HEK293 (cell line): ENCODE data around the gene GTSE1.

Source experiments
- CTCF ChIA-PET: fragments of 350-600 bp; formaldehyde crosslinking; extraction: SDS; loops from one replicate; lab custom pipeline; 2021; ENCODE audit warnings: antibody characterized with exemption; lab: Yijun Ruan, JAX
- POLR2A ChIA-PET: fragments of 300-600 bp; formaldehyde crosslinking; extraction: SDS; loops from one replicate; lab custom pipeline; 2020; ENCODE audit warnings: antibody characterized with exemption, inconsistent platforms; lab: Yijun Ruan, JAX
- H3K27ac ChIP-seq: fragments of 200-500 bp; sonication (Bioruptor generic); 2 replicates; pipeline ENCODE4 v1.5.1; 2014; ENCODE audit warnings: low read depth, low read length, control low read depth, inconsistent platforms; ENCODE audit errors: extremely low read depth
- H3K36me3 ChIP-seq, 2 experiments: fragments of 200-500 bp in 1 of 2; sonication (Bioruptor generic) in 1 of 2; 1 replicate in 1 of 2; 2 replicates in 1 of 2; pipeline ENCODE4 v1.5.1; 2014 to 2017; ENCODE audit warnings: inconsistent platforms in 2 of 2, low read length in 2 of 2; ENCODE audit not compliant: control insufficient read depth in 2 of 2, insufficient read depth in 1 of 2
- H3K4me1 ChIP-seq: fragments of 200-500 bp; sonication (Bioruptor generic); 2 replicates; pipeline ENCODE4 v1.5.1; 2014; ENCODE audit warnings: mild to moderate bottlenecking, low read length, inconsistent platforms; ENCODE audit not compliant: control insufficient read depth, insufficient read depth
- H3K4me3 ChIP-seq: 2 replicates; pipeline ENCODE4 v1.5.1; 2011; ENCODE audit warnings: low read depth, mild to moderate bottlenecking, control low read depth, low read length, moderate library complexity
- H3K9me3 ChIP-seq: fragments of 200-500 bp; sonication (Bioruptor generic); 2 replicates; pipeline ENCODE4 v1.5.1; 2014; ENCODE audit warnings: low read depth, low read length, inconsistent platforms; ENCODE audit not compliant: control insufficient read depth, insufficient read depth
- BCL11A ChIP-seq: fragments of 450-650 bp; formaldehyde crosslinking; IDR thresholded peaks from 2 replicates; pipeline ENCODE4 v1.5.1; 2016; ENCODE audit warnings: low read depth, missing biosample characterization, missing genetic modification characterization
- EGR2 ChIP-seq: fragments of 450-650 bp; formaldehyde crosslinking; IDR thresholded peaks from 2 replicates; pipeline ENCODE4 v1.5.1; 2016; ENCODE audit warnings: low read depth, missing biosample characterization, missing genetic modification characterization
- HOXA7 ChIP-seq: sonication (generic); formaldehyde crosslinking; IDR thresholded peaks from 2 replicates; pipeline ENCODE4 v1.8.1; 2022; ENCODE audit warnings: missing genetic modification reagents, borderline replicate concordance
- KLF7 ChIP-seq: fragments of 450-650 bp; formaldehyde crosslinking; IDR thresholded peaks from 2 replicates; pipeline ENCODE4 v1.5.1; 2016; ENCODE audit warnings: missing biosample characterization, missing genetic modification characterization, borderline replicate concordance
- PRDM2 ChIP-seq: fragments of 450-650 bp; formaldehyde crosslinking; IDR thresholded peaks from 2 replicates; pipeline ENCODE4 v1.5.1; 2016; ENCODE audit warnings: missing biosample characterization, missing genetic modification characterization, borderline replicate concordance
- SCRT2 ChIP-seq: fragments of 450-650 bp; formaldehyde crosslinking; IDR thresholded peaks from 2 replicates; pipeline ENCODE4 v1.5.1; 2016; ENCODE audit warnings: missing biosample characterization, missing genetic modification characterization
- SETDB1 ChIP-seq: IDR thresholded peaks from one replicate; pipeline ENCODE4 v1.6.1; 2017; ENCODE audit warnings: mild to moderate bottlenecking, low read length, moderate library complexity, mixed read lengths; ENCODE audit not compliant: insufficient read length
- WT1 ChIP-seq: fragments of 450-650 bp; formaldehyde crosslinking; IDR thresholded peaks from 2 replicates; pipeline ENCODE4 v1.5.1; 2016; ENCODE audit warnings: missing biosample characterization, missing genetic modification characterization
- ZBTB20 ChIP-seq: fragments of 450-650 bp; formaldehyde crosslinking; IDR thresholded peaks from 2 replicates; pipeline ENCODE4 v1.5.1; 2016; ENCODE audit warnings: missing biosample characterization, missing genetic modification characterization
- ZEB2 ChIP-seq: fragments of 450-650 bp; formaldehyde crosslinking; IDR thresholded peaks from 2 replicates; pipeline ENCODE4 v1.5.1; 2016; ENCODE audit warnings: missing biosample characterization, missing genetic modification characterization
- ZFP37 ChIP-seq: fragments of 450-650 bp; formaldehyde crosslinking; IDR thresholded peaks from 2 replicates; pipeline ENCODE4 v1.5.1; 2016; ENCODE audit warnings: missing biosample characterization, missing genetic modification characterization
- ZNF155 ChIP-seq: fragments of 450-650 bp; formaldehyde crosslinking; IDR thresholded peaks from 2 replicates; pipeline ENCODE4 v1.5.1; 2016; ENCODE audit warnings: missing biosample characterization, missing genetic modification characterization
- ZNF19 ChIP-seq: fragments of 450-650 bp; formaldehyde crosslinking; IDR thresholded peaks from 2 replicates; pipeline ENCODE4; 2016; ENCODE audit warnings: missing biosample characterization, missing genetic modification characterization, low read depth
- ZNF221 ChIP-seq: fragments of 450-650 bp; formaldehyde crosslinking; IDR thresholded peaks from 2 replicates; pipeline ENCODE4 v1.5.1; 2017; ENCODE audit warnings: missing biosample characterization, missing genetic modification characterization, borderline replicate concordance
- ZNF23 ChIP-seq: fragments of 450-650 bp; formaldehyde crosslinking; IDR thresholded peaks from 2 replicates; pipeline ENCODE4 v1.5.1; 2016; ENCODE audit warnings: missing biosample characterization, missing genetic modification characterization, borderline replicate concordance
- ZNF292 ChIP-seq: fragments of 450-650 bp; formaldehyde crosslinking; IDR thresholded peaks from 2 replicates; pipeline ENCODE4 v1.5.1; 2016; ENCODE audit warnings: low read depth, missing biosample characterization, missing genetic modification characterization, borderline replicate concordance
- ZNF341 ChIP-seq: fragments of 450-650 bp; formaldehyde crosslinking; IDR thresholded peaks from 2 replicates; pipeline ENCODE4; 2016; ENCODE audit warnings: low read depth, missing biosample characterization, missing genetic modification characterization
- ZNF747 ChIP-seq: fragments of 450-650 bp; formaldehyde crosslinking; IDR thresholded peaks from 2 replicates; pipeline ENCODE4 v1.5.1; 2016; ENCODE audit warnings: missing biosample characterization, missing genetic modification characterization
- ZNF777 ChIP-seq: fragments of 450-650 bp; formaldehyde crosslinking; IDR thresholded peaks from 2 replicates; pipeline ENCODE4 v1.5.1; 2017; ENCODE audit warnings: missing biosample characterization, missing genetic modification characterization, borderline replicate concordance
- ZNF843 ChIP-seq: fragments of 450-650 bp; formaldehyde crosslinking; IDR thresholded peaks from 2 replicates; pipeline ENCODE4 v1.5.1; 2016; ENCODE audit warnings: missing biosample characterization, missing genetic modification characterization
- ZSCAN23 ChIP-seq: fragments of 450-650 bp; formaldehyde crosslinking; IDR thresholded peaks from 2 replicates; pipeline ENCODE4 v1.5.1; 2016; ENCODE audit warnings: missing biosample characterization, missing genetic modification characterization
- ZXDB ChIP-seq: fragments of 450-650 bp; formaldehyde crosslinking; IDR thresholded peaks from 2 replicates; pipeline ENCODE4 v1.5.1; 2016; ENCODE audit warnings: missing biosample characterization, missing genetic modification characterization

Gene GTSE1

GRCh38 chr22:46338636-46339035, 42.0 kb downstream of the GTSE1 start:
- peaks cover 5% of the 10 kb centered on the region for H3K4me1 ChIP-seq
- ChIA-PET POLR2A (no interaction called here), CTCF (interaction anchor here (1.1 to 1.8 kb wide), 2 partner anchors 8 to 225 kb away, joined by 3 to 8 read pairs; no protein-coding TSS in a partner anchor)
- H3K9me3 ChIP-seq, result no peaks in the 10 kb centered on the region
- TF ChIP-seq ZNF777 (tag by site-specific recombination) (no peak), ZEB2 (no peak), ZNF19 (tag by site-specific recombination) (no peak), SCRT2 (tag by site-specific recombination) (no peak), ZNF155 (tag by site-specific recombination) (no peak), SETDB1 (no peak), ZNF23 (tag by site-specific recombination) (no peak), ZXDB (tag by site-specific recombination) (no peak), PRDM2 (tag by site-specific recombination) (no peak), KLF7 (no peak), EGR2 (tag by site-specific recombination) (no peak), ZNF747 (tag by site-specific recombination) (no peak), ZFP37 (tag by site-specific recombination) (no peak), ZSCAN23 (tag by site-specific recombination) (no peak), ZNF292 (no peak), ZNF843 (tag by site-specific recombination) (no peak), ZNF221 (tag by site-specific recombination) (no peak), ZNF341 (tag by site-specific recombination) (no peak), HOXA7 (CRISPR knock-in tag) (no peak)
- no peak overlapping the region for H3K27ac ChIP-seq
- peaks cover 47 to 69% of the 10 kb centered on the region in 2 experiments for H3K36me3 ChIP-seq
- H3K4me3 ChIP-seq, result no peak overlapping the region

GRCh38 chr22:46339956-46340355, 43.3 kb downstream of the GTSE1 start:
- ChIA-PET CTCF (interaction anchor here (1.5 kb wide), 1 partner anchor 16 kb away, joined by 3 read pairs; no protein-coding TSS in a partner anchor), POLR2A (no interaction called here)
- Histone ChIP-seq H3K9me3 (no peaks in the 10 kb centered on the region), H3K27ac (no peak overlapping the region), H3K4me1 (peaks cover 5% of the 10 kb centered on the region), H3K36me3 (peaks cover 58 to 81% of the 10 kb centered on the region in 2 experiments), H3K4me3 (no peak overlapping the region)
- peak; percentile 69 for TF ChIP-seq EGR2 (tag by site-specific recombination)
- TF ChIP-seq ZBTB20 (tag by site-specific recombination), result peak; percentile 74
- no peak for TF ChIP-seq WT1 (tag by site-specific recombination)
- no peak for TF ChIP-seq BCL11A (tag by site-specific recombination)
